Mesothelial cell of epicardium (in vitro differentiated cells): ENCODE measurements around the gene RTN4R. TPM values are rescaled to one million over a fixed set of nuclear protein-coding genes. Genes with fewer than 3 reads are reported as not detected.
"Not testable (repeated sequence)": the region's sequence is repeated elsewhere in the genome, so short reads cannot be mapped to it uniquely, and the experiment has no call there.

Source experiments
- DNase-seq, 2 experiments: peaks; one replicate each; pipeline ENCODE4 v3.0.0; 2021; ENCODE audit warnings: low spot score in 2 of 2; ENCODE audit not compliant: unreplicated experiment in 2 of 2
- H3K27ac Mint-ChIP-seq: 2 replicates; pipeline ENCODE4 v1.8.0; 2021; ENCODE audit warnings: mixed read lengths
- H3K27me3 Mint-ChIP-seq: 2 replicates; pipeline ENCODE4 v1.8.0; 2021; ENCODE audit warnings: low read depth, mixed read lengths
- H3K36me3 Mint-ChIP-seq: 2 replicates; pipeline ENCODE4 v1.8.0; 2021; ENCODE audit warnings: mixed read lengths
- H3K4me1 Mint-ChIP-seq: 2 replicates; pipeline ENCODE4 v1.8.0; 2021; ENCODE audit warnings: mixed read lengths
- H3K4me3 Mint-ChIP-seq: 2 replicates; pipeline ENCODE4 v1.8.0; 2021; ENCODE audit warnings: mild to moderate bottlenecking, moderate library complexity, mixed read lengths
- H3K9me3 Mint-ChIP-seq: 2 replicates; pipeline ENCODE4 v1.8.0; 2021; ENCODE audit warnings: mixed read lengths
- total RNA-seq: library from RNA; stranded (reverse); gene quantifications from 3 replicates; pipeline ENCODE4 v1.2.1, GENCODE V29; 2021
- TF ChIP-seq, protein P1 (sequence below): fragments of 200-600 bp; sonication (generic); IDR thresholded peaks from one replicate; pipeline ENCODE4 v1.5.0; 2021; ENCODE audit warnings: antibody characterized with exemption; ENCODE audit not compliant: unreplicated experiment

The RTN4R gene
- total RNA-seq, 1 donor from 2014 or later = 10.0 TPM

- no peaks in the 10 kb centered on the region for H3K9me3 Mint-ChIP-seq
- TF ChIP-seq, protein P1, sequence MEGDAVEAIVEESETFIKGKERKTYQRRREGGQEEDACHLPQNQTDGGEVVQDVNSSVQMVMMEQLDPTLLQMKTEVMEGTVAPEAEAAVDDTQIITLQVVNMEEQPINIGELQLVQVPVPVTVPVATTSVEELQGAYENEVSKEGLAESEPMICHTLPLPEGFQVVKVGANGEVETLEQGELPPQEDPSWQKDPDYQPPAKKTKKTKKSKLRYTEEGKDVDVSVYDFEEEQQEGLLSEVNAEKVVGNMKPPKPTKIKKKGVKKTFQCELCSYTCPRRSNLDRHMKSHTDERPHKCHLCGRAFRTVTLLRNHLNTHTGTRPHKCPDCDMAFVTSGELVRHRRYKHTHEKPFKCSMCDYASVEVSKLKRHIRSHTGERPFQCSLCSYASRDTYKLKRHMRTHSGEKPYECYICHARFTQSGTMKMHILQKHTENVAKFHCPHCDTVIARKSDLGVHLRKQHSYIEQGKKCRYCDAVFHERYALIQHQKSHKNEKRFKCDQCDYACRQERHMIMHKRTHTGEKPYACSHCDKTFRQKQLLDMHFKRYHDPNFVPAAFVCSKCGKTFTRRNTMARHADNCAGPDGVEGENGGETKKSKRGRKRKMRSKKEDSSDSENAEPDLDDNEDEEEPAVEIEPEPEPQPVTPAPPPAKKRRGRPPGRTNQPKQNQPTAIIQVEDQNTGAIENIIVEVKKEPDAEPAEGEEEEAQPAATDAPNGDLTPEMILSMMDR = no peak
- no peaks in the 10 kb centered on the region for H3K36me3 Mint-ChIP-seq
- H3K27me3 Mint-ChIP-seq = peaks cover 2% of the 10 kb centered on the region
- no peak overlapping the region for H3K27ac Mint-ChIP-seq
- no peak overlapping the region for H3K4me3 Mint-ChIP-seq
- peaks cover 4% of the 10 kb centered on the region for H3K4me1 Mint-ChIP-seq
- DNase-seq = no peak
Observed at GRCh38 chr22:20272174-20272573, 4.1 kb upstream of the RTN4R start.

DNA sequence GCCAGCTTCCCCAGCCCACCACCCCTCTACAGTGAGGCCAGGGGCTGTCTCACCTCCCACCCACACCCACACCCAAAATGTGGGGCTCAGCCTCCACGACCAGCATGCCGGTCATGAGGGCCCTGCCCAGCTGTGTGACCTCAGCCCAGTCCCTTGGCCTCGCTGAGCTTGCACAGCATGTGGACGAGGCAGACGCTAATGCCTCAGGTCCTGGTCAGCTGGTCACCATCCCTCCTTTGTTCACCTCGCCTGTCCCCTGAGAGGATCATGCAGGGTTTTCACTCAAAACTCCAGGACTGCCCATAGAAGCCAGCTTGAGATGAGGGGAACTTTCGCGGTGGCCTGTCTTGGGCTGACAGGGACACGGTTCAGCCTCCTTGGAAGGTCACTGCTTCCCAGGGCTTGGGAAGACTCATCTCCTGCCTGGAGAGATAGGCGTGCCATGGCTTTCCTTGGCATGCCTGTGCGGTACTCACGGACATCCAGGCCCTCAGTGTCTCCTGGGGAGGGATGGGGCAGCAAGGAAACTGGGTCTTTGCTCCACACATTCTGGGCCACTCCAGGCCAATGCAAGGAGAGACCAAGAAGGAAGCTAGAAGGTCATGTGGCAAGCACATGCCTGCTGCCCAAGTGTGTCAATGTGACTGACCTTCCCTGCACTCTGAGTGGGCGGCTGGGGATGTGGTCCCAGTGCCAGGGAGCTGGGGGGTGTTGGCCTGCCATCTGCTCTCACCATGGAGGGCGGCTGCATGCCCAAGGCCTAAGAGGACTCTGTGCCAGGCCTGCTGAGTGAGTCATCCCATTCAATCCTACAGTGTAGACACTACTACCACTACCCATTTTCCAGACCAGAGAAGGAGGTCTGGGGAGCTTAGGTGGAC is 3.2 kb upstream of the RTN4R start:
- Mint-ChIP-seq H3K27me3 (peaks cover 2% of the 10 kb centered on the region), H3K36me3 (no peaks in the 10 kb centered on the region), H3K27ac (no peak overlapping the region), H3K4me3 (no peak overlapping the region), H3K4me1 (peaks cover 7% of the 10 kb centered on the region), H3K9me3 (no peaks in the 10 kb centered on the region)
- TF ChIP-seq, protein P1 = no peak
- DNase-seq = no peak

DNA sequence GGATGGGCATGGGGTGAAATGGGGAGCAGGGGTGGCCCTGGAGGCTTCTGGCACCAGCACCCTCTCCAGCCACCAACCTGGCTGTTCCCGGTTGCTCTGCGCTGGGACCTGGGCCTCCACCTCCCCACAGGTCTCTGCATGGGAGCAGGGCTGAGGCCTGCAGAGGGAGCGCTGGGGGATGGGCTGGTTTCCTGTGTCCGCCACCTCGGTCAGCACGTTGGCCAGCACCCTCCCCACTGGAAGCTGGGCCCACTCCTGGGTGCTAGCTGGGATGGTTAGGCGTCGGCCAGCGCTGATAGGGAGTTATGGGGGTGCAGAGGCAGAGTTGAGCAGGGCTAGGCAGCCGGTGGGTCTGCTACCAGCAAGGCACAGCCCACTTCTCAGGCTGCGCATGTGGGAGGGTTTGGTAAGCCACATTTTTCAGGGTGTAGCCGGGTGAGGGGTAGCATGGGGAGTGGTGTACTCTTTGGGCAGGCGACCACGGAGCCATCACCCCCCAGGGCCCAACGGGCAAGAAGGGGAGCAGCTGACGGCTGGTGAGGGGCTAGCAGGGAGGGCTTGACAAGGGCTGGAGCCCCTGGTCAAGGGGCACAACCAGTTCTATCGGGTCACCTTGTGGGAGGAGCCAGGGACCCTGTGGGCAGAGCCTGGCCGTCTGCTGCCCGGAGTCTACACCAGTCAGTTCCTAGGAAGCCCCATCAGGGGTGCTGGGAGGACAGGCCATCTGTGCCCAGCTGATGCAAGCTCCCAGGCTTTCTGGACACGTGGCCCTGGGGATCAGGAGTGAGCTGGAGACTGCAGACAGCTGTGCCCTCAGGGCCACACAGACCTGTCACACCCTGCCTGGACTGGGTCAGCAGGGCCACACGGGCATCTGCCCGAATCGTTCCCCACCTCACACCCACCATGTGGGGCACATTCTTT is 2.3 kb upstream of the RTN4R start:
- H3K27ac Mint-ChIP-seq, H3K4me3 Mint-ChIP-seq, H3K9me3 Mint-ChIP-seq, H3K27me3 Mint-ChIP-seq, H3K4me1 Mint-ChIP-seq, DNase-seq, H3K36me3 Mint-ChIP-seq: not testable (repeated sequence)

DNA sequence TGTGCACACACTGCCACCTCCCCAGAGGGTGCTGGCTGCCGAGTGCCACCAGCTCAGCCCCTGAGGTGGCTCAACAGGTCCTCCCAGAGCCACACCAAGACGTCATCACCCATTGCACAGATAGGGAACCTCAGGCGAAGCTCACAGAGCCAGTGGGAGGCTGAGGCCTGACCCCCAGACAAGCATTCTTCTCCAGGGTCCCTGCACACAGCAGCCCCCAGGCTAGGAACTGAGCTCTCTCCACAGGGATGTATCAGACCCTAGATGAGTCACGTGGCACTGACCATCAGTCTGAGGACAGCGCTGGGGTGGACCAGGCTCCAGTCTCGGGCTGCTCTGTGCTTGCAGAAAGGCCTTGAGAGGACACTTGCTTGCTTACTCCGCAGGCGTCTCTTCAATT is 1.6 kb upstream of the RTN4R start:
- not testable (repeated sequence) for H3K4me3 Mint-ChIP-seq, H3K27ac Mint-ChIP-seq, H3K9me3 Mint-ChIP-seq, H3K27me3 Mint-ChIP-seq, DNase-seq, H3K4me1 Mint-ChIP-seq, H3K36me3 Mint-ChIP-seq

- H3K27ac Mint-ChIP-seq, H3K4me1 Mint-ChIP-seq, DNase-seq, H3K36me3 Mint-ChIP-seq, H3K27me3 Mint-ChIP-seq, H3K9me3 Mint-ChIP-seq: not testable (repeated sequence)
- H3K4me3 Mint-ChIP-seq = peak overlapping the region; percentile 63
Observed at GRCh38 chr22:20269201-20269600, 1.1 kb upstream of the RTN4R start.

DNA sequence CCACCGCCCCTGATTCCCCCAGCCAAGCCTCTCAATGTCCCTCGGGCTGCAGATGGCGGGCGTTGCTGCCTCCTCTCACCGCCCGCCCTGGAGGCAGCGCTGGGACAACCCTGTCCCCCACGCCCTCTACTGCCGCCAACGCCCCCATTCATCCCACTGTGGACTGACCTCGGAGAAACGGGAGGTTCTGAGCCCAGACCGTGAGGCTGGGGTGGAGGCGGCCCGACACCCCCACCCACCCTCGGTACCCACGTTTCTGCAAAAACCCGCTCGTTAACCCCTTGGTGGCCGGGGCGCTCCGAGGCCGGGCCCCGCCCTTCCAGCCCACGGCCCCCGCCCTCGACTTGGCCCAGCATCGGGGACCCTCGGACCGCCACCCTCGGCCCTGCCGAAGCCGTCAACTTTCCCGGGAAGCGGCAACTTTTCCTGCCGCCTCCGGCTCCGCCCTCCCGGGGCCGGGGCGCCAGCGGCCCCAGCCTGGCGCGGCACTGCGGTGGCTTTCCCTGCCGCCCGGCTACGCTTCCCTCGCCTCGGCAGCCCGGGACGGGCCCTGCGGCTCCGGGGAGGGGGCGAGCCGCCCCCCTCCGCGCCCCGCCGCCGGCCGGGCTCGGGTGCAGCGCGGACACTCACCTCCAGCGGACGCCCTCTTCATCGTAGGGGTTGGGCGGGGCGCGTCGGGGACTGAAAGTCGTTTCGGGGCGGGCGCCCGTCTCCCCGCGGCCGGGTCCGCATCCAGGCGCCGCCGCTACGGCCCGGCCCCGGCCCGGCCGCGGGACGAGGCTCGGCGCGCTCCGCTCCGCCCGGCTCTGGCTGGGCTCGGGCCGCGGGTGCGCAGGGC is 458 bp downstream of the RTN4R start:
- TF ChIP-seq, protein P1 = no peak
- peaks cover 2% of the 10 kb centered on the region for H3K27me3 Mint-ChIP-seq
- H3K4me3 Mint-ChIP-seq = peak overlapping the region; percentile 60
- no peaks in the 10 kb centered on the region for H3K9me3 Mint-ChIP-seq
- no peaks in the 10 kb centered on the region for H3K36me3 Mint-ChIP-seq
- peaks cover 7% of the 10 kb centered on the region for H3K4me1 Mint-ChIP-seq
- no peak for DNase-seq
- H3K27ac Mint-ChIP-seq = no peak overlapping the region

DNA sequence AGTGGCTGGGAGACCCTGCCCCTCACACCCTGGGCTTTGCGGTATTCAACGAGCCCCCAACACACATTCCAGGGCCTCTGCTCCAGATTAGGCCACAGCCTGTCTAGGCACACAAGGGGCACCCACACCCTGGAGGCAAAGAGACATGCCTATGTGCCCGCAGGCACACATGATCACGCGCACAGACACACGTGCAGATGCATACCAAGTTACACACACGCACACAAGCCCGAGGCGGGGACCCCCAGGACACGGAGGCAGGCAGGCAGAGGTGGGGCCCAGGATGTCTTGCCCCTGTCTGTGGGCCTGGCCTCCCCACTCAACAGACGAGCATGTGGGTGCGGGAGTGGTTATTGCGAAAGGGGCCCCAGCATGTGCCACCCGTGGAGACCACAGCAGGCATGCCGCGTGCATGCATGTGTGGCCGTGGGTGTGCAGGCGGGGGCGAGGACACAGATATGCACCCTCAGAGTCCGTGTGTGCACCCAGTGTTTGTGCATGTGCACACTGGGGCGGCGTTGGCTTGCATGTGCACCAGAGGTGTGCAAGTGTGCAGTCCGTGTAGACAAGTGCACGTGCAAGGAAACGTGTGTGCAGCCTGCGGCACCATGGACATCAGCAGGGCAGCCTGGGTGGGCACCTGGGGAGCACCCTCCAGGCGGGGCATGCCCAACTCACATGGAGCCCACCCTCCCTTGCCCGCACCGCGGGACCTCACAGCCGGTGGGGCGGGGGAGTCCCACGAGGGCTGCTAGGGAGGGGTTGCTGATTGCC is 1.3 kb downstream of the RTN4R start:
- H3K4me1 Mint-ChIP-seq, H3K27me3 Mint-ChIP-seq, DNase-seq, H3K27ac Mint-ChIP-seq, H3K9me3 Mint-ChIP-seq, H3K36me3 Mint-ChIP-seq: not testable (repeated sequence)
- H3K4me3 Mint-ChIP-seq = peak overlapping the region; percentile 60

- H3K36me3 Mint-ChIP-seq, H3K4me1 Mint-ChIP-seq, H3K9me3 Mint-ChIP-seq, DNase-seq, H3K27ac Mint-ChIP-seq, H3K27me3 Mint-ChIP-seq: not testable (repeated sequence)
- peak overlapping the region; percentile 60 for H3K4me3 Mint-ChIP-seq
Observed at GRCh38 chr22:20265772-20266666, 2.1 kb downstream of the RTN4R start.
